ENCODE measurements around the gene PLAGL2.

Gene PLAGL2

GRCh38 chr20:32152421-32153155 lies 55.0 kb downstream of the PLAGL2 start:
- no peaks in the 10 kb centered on the region for H3K27me3 ChIP-seq (ENCODE audit: insufficient read depth, poor library complexity, severe bottlenecking)
- TF ChIP-seq GABPA (IDR thresholded peaks at IDR 0.05; ENCODE audit: low read depth) (no peak), POLR2AphosphoS5 (IDR thresholded peaks at IDR 0.05; ENCODE audit: low read depth) (no peak), SPI1 (IDR thresholded peaks at IDR 0.05; ENCODE audit: borderline replicate concordance, low read depth) (no peak), REST (IDR thresholded peaks at IDR 0.05; ENCODE audit: insufficient replicate concordance, low read depth) (no peak), CTCF (IDR thresholded peaks at IDR 0.05; ENCODE audit: insufficient read depth, low read length) (no peak)
- no peak for DNase-seq (ENCODE audit: low read depth in 1 of 2, low spot score in 1 of 2)
- H3K27ac ChIP-seq (replicated peaks) = no peak overlapping the region
- no peak overlapping the region for H3K4me3 ChIP-seq (replicated peaks; ENCODE audit: insufficient read depth, low read length)

GRCh38 chr20:32150291-32150848 lies 57.2 kb downstream of the PLAGL2 start:
- no peak for TF ChIP-seq CTCF (IDR thresholded peaks at IDR 0.05; ENCODE audit: insufficient read depth, low read length)
- TF ChIP-seq POLR2AphosphoS5 (IDR thresholded peaks at IDR 0.05; ENCODE audit: low read depth) = no peak
- no peak for TF ChIP-seq REST (IDR thresholded peaks at IDR 0.05; ENCODE audit: insufficient replicate concordance, low read depth)
- TF ChIP-seq GABPA (IDR thresholded peaks at IDR 0.05; ENCODE audit: low read depth) = no peak
- no peak for TF ChIP-seq SPI1 (IDR thresholded peaks at IDR 0.05; ENCODE audit: borderline replicate concordance, low read depth)
- H3K4me3 ChIP-seq (replicated peaks; ENCODE audit: insufficient read depth, low read length) = no peak overlapping the region
- no peak overlapping the region for H3K27ac ChIP-seq (replicated peaks)
- DNase-seq (ENCODE audit: low read depth in 1 of 2, low spot score in 1 of 2) = no peak
- H3K27me3 ChIP-seq (ENCODE audit: insufficient read depth, poor library complexity, severe bottlenecking) = no peaks in the 10 kb centered on the region

- no peaks in the 10 kb centered on the region for H3K27me3 ChIP-seq (ENCODE audit: insufficient read depth, poor library complexity, severe bottlenecking)
- TF ChIP-seq SPI1 (IDR thresholded peaks at IDR 0.05; ENCODE audit: borderline replicate concordance, low read depth) = no peak
- TF ChIP-seq GABPA (IDR thresholded peaks at IDR 0.05; ENCODE audit: low read depth) = no peak
- no peak for TF ChIP-seq POLR2AphosphoS5 (IDR thresholded peaks at IDR 0.05; ENCODE audit: low read depth)
- no peak for TF ChIP-seq CTCF (IDR thresholded peaks at IDR 0.05; ENCODE audit: insufficient read depth, low read length)
- TF ChIP-seq REST (IDR thresholded peaks at IDR 0.05; ENCODE audit: insufficient replicate concordance, low read depth) = no peak
- H3K27ac ChIP-seq (replicated peaks) = no peak overlapping the region
- H3K4me3 ChIP-seq (replicated peaks; ENCODE audit: insufficient read depth, low read length) = no peak overlapping the region
- DNase-seq (ENCODE audit: low read depth in 1 of 2, low spot score in 1 of 2) = no peak
Measured at GRCh38 chr20:32149566-32150170, 57.9 kb downstream of the PLAGL2 start.

Data from HL-60 (cell line).